ENCODE data around the gene SLC12A3. TPM values are rescaled to one million over a fixed set of nuclear protein-coding genes. Genes with fewer than 3 reads are reported as not detected.

The SLC12A3 gene
- total RNA-seq, 4 donors from 2014 or later = not detected

DNA sequence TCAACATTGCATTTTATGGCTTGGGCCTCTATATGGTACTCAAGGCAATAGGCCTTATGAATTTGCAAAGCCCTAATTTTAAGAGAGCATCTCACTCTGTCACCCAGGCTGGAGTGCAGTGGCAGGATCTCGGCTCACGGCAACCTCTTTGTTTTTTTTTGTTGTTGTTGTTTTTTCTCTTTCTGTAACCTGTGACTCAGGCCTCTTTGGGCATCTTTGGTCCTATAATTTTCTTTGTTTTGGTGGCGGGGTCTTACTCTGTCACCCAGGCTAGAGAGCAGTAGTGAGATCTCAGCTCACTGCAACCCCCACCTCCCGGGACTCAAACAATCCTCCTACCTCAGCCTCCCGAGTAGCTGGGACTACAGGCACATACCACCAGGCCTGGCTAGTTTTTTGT is 45.1 kb downstream of the SLC12A3 start:
- TF ChIP-seq, protein P1, sequence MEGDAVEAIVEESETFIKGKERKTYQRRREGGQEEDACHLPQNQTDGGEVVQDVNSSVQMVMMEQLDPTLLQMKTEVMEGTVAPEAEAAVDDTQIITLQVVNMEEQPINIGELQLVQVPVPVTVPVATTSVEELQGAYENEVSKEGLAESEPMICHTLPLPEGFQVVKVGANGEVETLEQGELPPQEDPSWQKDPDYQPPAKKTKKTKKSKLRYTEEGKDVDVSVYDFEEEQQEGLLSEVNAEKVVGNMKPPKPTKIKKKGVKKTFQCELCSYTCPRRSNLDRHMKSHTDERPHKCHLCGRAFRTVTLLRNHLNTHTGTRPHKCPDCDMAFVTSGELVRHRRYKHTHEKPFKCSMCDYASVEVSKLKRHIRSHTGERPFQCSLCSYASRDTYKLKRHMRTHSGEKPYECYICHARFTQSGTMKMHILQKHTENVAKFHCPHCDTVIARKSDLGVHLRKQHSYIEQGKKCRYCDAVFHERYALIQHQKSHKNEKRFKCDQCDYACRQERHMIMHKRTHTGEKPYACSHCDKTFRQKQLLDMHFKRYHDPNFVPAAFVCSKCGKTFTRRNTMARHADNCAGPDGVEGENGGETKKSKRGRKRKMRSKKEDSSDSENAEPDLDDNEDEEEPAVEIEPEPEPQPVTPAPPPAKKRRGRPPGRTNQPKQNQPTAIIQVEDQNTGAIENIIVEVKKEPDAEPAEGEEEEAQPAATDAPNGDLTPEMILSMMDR (IDR thresholded peaks at IDR 0.05; ENCODE audit: low read depth) = no peak

DNA sequence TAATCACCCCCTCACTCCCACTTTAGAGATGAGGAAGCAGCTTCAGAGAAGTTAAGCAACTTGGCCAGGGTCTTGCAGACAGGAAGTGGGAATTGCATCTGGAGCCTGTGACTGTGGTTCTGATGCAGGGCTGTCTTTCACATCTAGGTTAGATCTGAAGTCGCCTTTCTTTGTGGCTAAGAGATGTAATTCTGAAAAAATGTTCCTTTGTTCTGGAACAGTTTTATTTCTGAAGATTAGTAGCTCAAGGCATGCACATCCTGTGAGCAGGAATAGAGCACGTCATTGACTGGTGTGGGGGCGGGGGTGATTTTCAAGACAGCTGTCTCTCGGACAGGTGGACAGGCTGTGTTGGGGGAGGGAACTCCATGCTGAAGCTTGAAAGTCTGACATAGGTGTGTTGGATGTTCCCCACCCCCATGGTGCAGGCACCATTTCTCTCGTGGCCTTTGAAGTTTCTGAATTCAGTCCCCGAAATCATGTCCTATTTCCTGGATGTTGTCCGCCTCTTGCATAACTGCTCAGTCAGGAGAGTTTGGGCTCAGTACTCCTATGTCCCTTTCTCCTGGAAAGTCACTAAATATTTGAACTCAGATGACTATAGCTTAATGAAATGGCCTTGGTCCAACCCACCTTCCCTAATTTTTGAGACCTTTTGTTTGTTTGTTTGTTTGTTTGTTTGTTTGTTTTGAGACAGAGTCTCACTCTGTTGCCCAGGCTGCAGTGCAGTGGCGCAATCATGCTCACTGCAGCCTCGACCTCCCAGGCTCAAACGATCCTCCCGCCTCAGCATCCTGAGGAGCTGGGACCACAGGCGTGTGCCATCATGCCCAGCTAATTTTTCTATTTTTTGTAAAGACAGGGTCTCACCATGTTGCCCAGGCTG is 45.9 kb downstream of the SLC12A3 start:
- TF ChIP-seq, protein P1 (IDR thresholded peaks at IDR 0.05; ENCODE audit: low read depth) = no peak

- TF ChIP-seq, protein P1 (IDR thresholded peaks at IDR 0.05; ENCODE audit: low read depth) = no peak
Observed at GRCh38 chr16:56911771-56912571, 47.0 kb downstream of the SLC12A3 start.

DNA sequence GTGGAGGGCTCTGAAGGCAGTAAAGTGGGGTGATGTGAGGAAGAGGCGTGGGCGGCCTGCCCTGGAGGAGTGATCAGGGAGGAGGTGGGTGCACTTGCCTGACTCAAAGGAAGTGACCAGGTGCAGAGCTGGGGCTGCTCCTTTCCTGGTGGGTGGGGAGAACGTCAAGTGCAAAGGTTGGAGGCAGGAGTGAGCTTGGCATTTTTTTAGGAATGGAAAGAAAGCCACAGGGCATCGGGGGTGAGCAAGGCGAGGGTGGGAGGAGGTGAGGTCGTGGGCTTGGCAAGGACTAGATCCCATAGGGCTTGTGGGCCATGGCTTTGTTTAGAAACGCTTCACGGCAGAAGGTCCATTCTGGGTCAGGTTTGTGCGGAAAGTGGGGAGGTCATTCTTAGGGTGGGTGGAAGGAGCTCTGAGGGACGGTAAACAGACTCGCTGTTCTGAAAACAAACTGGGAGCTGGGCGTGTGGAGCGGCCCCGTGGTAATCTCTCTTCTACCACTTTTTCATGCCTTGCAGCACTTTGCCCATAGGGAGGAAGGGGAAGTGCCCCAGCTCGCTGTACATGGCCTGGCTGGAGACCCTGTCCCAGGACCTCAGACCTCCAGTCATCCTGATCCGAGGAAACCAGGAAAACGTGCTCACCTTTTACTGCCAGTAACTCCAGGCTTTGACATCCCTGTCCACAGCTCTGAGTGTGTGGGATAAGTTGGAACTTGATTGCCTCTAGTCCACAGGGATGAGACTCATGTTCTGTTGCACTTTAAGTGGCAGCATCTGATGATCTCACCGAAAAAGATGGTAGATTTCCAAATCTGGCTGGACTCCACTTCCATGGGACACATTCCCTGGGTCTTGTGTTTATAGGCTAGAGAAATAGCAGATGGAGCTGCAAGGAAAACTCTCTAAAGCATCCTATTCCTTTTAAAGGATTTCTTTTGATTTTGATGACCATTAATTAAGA is 48.0 kb downstream of the SLC12A3 start:
- TF ChIP-seq, protein P1 (IDR thresholded peaks at IDR 0.05; ENCODE audit: low read depth) = no peak

DNA sequence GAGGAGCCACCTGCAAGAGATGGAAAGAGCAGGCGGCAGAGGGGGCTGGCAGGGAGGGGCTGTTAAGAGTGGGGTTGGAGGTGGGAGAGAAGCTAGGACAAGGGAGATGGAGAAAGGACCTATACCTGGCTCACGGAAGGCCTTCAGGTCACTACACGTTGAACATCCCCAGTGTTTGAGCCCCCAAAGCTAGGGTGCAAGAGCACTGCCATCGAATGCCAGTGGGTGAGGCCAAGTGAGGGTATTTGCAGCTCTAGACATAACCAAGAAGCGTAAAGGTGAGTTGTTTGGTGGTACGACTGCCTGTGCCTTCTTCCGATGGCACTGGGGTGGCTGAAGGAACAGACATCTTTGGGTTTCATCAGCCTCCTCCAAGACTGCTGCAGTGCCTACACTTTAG is 49.9 kb downstream of the SLC12A3 start:
- TF ChIP-seq, protein P1 (IDR thresholded peaks at IDR 0.05; ENCODE audit: low read depth) = no peak

- TF ChIP-seq, protein P1 (IDR thresholded peaks at IDR 0.05; ENCODE audit: low read depth) = no peak
Observed at GRCh38 chr16:56915336-56916119, 50.5 kb downstream of the SLC12A3 start.
